ENCODE results near the gene EMC10. TPM values are rescaled to one million over a fixed set of nuclear protein-coding genes. Genes with fewer than 3 reads are reported as not detected.

EMC10 gene
- total and polyA plus RNA-seq, 12 donors = 39.4 to 216 (median 123) TPM

DNA sequence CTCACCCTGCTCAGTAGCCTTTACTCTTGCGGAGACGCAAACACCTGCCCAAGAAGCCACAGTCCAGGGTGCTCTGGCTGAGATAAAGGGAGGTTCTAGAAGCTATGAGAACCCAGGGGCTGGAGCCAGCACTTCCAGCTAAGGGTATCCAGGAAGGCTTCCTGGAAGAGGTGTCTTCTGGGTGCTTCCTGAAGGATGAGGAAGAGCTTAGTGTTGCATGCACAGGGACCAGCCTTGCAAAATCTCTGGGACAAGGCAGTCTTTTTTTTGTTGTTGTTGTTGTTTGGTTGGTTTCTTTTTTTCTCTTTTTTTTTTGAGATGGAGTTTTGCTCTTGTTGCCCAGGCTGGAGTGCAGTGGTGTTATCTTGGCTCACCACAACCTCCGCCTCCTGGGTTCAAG, 23.1 kb upstream of the EMC10 start:
- no peaks in the 10 kb centered on the region for H3K36me3 ChIP-seq (replicated peaks in 1 of 2)
- no peak overlapping the region for H3K4me3 ChIP-seq
- no peaks in the 10 kb centered on the region for H3K4me1 ChIP-seq (replicated peaks in 1 of 2)
- intact Hi-C loops (cut with DNase I) = no loop called here
- no peak for DNase-seq
- TF ChIP-seq, protein P1, sequence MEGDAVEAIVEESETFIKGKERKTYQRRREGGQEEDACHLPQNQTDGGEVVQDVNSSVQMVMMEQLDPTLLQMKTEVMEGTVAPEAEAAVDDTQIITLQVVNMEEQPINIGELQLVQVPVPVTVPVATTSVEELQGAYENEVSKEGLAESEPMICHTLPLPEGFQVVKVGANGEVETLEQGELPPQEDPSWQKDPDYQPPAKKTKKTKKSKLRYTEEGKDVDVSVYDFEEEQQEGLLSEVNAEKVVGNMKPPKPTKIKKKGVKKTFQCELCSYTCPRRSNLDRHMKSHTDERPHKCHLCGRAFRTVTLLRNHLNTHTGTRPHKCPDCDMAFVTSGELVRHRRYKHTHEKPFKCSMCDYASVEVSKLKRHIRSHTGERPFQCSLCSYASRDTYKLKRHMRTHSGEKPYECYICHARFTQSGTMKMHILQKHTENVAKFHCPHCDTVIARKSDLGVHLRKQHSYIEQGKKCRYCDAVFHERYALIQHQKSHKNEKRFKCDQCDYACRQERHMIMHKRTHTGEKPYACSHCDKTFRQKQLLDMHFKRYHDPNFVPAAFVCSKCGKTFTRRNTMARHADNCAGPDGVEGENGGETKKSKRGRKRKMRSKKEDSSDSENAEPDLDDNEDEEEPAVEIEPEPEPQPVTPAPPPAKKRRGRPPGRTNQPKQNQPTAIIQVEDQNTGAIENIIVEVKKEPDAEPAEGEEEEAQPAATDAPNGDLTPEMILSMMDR (IDR thresholded peaks at IDR 0.05) = no peak
- no peak for TF ChIP-seq POLR2A (IDR thresholded peaks at IDR 0.05)
- H3K27ac ChIP-seq = no peak overlapping the region
- H3K9me3 ChIP-seq (replicated peaks in 1 of 3) = no peaks in the 10 kb centered on the region
- WGBS, 4 donors = 89 to 97% (median 93%) methylated on average over 3 of the region's 3 CpGs
- peaks cover 3% of the 10 kb centered on the region for H3K27me3 ChIP-seq

DNA sequence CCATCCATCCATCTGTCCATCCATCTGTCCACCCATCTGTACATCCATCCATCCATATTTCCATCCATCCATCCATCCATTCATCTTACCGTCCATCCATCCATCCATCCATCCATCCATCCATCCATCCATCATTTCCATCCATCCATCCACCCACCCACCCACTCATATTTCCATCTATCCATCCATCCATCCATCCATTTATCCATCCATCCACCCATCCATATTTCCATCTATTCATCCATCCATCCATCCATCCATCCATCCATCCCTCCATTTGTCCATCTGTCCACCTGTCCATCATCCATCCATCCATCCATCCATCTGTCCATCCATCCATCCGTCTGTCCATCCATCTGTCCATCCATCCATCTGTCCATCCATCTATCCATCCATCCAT, 20.3 kb upstream of the EMC10 start:
- no peaks in the 10 kb centered on the region for H3K36me3 ChIP-seq (replicated peaks in 1 of 2)
- 58 to 80% (median 66%) methylated on average over 2 of the region's 2 CpGs for WGBS, 4 donors
- no peak overlapping the region for H3K27ac ChIP-seq
- TF ChIP-seq, protein P1 (IDR thresholded peaks at IDR 0.05) = no peak
- TF ChIP-seq POLR2A (IDR thresholded peaks at IDR 0.05) = no peak
- H3K27me3 ChIP-seq = peaks cover 10% of the 10 kb centered on the region
- no peaks in the 10 kb centered on the region for H3K4me1 ChIP-seq (replicated peaks in 1 of 2)
- no peak for DNase-seq
- H3K4me3 ChIP-seq = no peak overlapping the region
- intact Hi-C loops (cut with DNase I) = no loop called here
- no peaks in the 10 kb centered on the region for H3K9me3 ChIP-seq (replicated peaks in 1 of 3)

DNA sequence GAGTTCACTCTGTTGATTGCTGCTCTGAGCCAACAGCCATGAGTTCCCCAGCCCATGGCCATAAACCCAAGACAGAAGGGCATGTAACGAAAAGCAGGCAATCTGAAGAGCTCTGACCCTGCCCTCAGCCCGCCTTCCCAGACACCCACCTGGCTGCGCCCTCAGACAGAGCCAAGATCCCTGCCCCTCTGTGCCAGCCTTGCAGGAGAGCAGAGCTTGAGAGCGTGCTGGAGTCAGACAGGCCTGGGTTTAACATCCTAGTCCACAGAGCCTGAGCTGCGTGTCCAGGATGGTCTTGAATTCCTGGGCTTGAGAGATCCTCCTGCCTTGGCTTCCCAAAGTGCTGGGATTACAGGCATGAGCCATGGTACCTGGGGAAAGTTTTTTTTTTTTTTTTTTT, 19.0 kb upstream of the EMC10 start:
- no peak for TF ChIP-seq POLR2A (IDR thresholded peaks at IDR 0.05)
- TF ChIP-seq, protein P1 (IDR thresholded peaks at IDR 0.05) = no peak
- peaks cover 10% of the 10 kb centered on the region for H3K27me3 ChIP-seq
- no peak for DNase-seq
- no peak overlapping the region for H3K4me3 ChIP-seq
- no peak overlapping the region for H3K27ac ChIP-seq
- intact Hi-C loops (cut with DNase I) = no loop called here
- no peaks in the 10 kb centered on the region for H3K9me3 ChIP-seq (replicated peaks in 1 of 3)
- 76 to 88% (median 82%) methylated on average over 2 to 5 of the region's 5 CpGs for WGBS, 4 donors
- H3K36me3 ChIP-seq (replicated peaks in 1 of 2) = no peaks in the 10 kb centered on the region
- no peaks in the 10 kb centered on the region for H3K4me1 ChIP-seq (replicated peaks in 1 of 2)

DNA sequence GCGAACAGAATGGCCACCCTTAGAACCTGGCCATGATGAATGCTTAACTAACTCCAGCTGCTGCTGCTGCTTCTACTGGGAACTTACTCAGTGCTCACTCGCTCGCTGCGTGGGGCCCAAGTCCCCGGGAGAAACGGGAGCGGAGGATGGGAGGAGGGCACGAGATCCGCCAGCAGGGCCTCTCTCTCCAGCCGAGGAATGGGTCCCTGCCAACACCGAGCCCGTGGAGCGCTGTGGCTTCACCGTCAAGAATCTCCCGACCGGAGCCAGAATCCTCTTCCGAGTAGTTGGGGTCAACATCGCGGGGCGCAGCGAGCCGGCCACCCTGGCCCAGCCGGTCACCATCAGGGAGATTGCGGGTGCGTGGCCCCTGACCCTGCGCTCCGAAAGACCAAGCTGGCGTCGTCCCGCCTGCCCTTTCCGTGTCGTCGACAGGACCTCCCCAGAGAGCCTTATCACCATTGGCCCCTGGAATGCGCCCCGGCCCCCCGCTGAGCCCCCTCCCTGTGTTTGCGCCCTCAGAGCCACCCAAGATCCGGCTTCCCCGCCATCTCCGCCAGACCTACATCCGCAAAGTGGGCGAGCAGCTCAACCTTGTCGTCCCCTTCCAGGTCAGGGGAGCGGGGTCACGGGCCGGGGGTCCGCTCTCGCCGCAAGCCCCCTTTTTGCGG, 17.8 kb upstream of the EMC10 start:
- Histone ChIP-seq H3K4me3 (no peak overlapping the region), H3K27me3 (peaks cover 10% of the 10 kb centered on the region), H3K36me3 (replicated peaks in 1 of 2) (no peaks in the 10 kb centered on the region), H3K4me1 (replicated peaks in 1 of 2) (no peaks in the 10 kb centered on the region), H3K27ac (no peak overlapping the region), H3K9me3 (replicated peaks in 1 of 3) (no peaks in the 10 kb centered on the region)
- 36 to 53% (median 42%) methylated on average over 19 to 50 of the region's 50 CpGs for whole genome bisulfite sequencing, 4 donors
- DNase-seq = no peak
- intact Hi-C loops (cut with DNase I) = no loop called here
- TF ChIP-seq, protein P1 (IDR thresholded peaks at IDR 0.05) = no peak
- no peak for TF ChIP-seq POLR2A (IDR thresholded peaks at IDR 0.05)

Data from adrenal gland (tissue), 12 donors.